SIG-M5 (cell line): ENCODE data around the gene CMC1.
"Not testable (repeated sequence)": the region's sequence is repeated elsewhere in the genome, so short reads cannot be mapped to it uniquely, and the experiment has no call there.

Experiments
- DNase-seq: peaks from one replicate; lab custom pipeline; 2025; lab: John Stamatoyannopoulos, UW

Gene CMC1

GRCh38 chr3:28244491-28244890 lies 3.1 kb downstream of the CMC1 start:
- DNase-seq, result no peak

- DNase-seq, result no peak
Measured at GRCh38 chr3:28247286-28247685, 5.9 kb downstream of the CMC1 start.

- no peak for DNase-seq
Measured at GRCh38 chr3:28250999-28251398, 9.6 kb downstream of the CMC1 start.

GRCh38 chr3:28252001-28252431 lies 10.6 kb downstream of the CMC1 start:
- peak; percentile 34 for DNase-seq

GRCh38 chr3:28253040-28253715 lies 11.8 kb downstream of the CMC1 start:
- no peak for DNase-seq

GRCh38 chr3:28262001-28262400 lies 20.6 kb downstream of the CMC1 start:
- DNase-seq, result no peak

GRCh38 chr3:28265641-28266040 lies 24.2 kb downstream of the CMC1 start:
- DNase-seq, result no peak

- DNase-seq, result no peak
Measured at GRCh38 chr3:28267984-28268849, 26.8 kb downstream of the CMC1 start.

GRCh38 chr3:28268989-28269388 lies 27.6 kb downstream of the CMC1 start:
- no peak for DNase-seq

GRCh38 chr3:28269884-28270283 lies 28.5 kb downstream of the CMC1 start:
- DNase-seq, result not testable (repeated sequence)

GRCh38 chr3:28273837-28274236 lies 32.4 kb downstream of the CMC1 start:
- DNase-seq, result no peak

GRCh38 chr3:28278918-28279317 lies 37.5 kb downstream of the CMC1 start:
- no peak for DNase-seq

- DNase-seq, result no peak
Measured at GRCh38 chr3:28279770-28280169, 38.4 kb downstream of the CMC1 start.

- no peak for DNase-seq
Measured at GRCh38 chr3:28280781-28281180, 39.4 kb downstream of the CMC1 start.

- no peak for DNase-seq
Measured at GRCh38 chr3:28286595-28286994, 45.2 kb downstream of the CMC1 start.

GRCh38 chr3:28287046-28287445 lies 45.6 kb downstream of the CMC1 start:
- no peak for DNase-seq

GRCh38 chr3:28290863-28291300 lies 49.5 kb downstream of the CMC1 start:
- no peak for DNase-seq

- no peak for DNase-seq
Measured at GRCh38 chr3:28291577-28291976, 50.2 kb downstream of the CMC1 start.

- no peak for DNase-seq
Measured at GRCh38 chr3:28292622-28293021, 51.2 kb downstream of the CMC1 start.

GRCh38 chr3:28294667-28295413 lies 53.4 kb downstream of the CMC1 start:
- no peak for DNase-seq

GRCh38 chr3:28295898-28296490 lies 54.6 kb downstream of the CMC1 start:
- DNase-seq, result no peak

- no peak for DNase-seq
Measured at GRCh38 chr3:28299705-28300104, 58.3 kb downstream of the CMC1 start.
